Endothelial cell of umbilical vein (primary cell): ENCODE results near the gene DCUN1D4. TPM values are rescaled to one million over a fixed set of nuclear protein-coding genes. Genes with fewer than 3 reads are reported as not detected.
"Not testable (repeated sequence)": the region's sequence is repeated elsewhere in the genome, so short reads cannot be mapped to it uniquely, and the experiment has no call there.

Experiments used
- BruUV-seq: library from RNA; stranded (reverse); fragments of 400-500 nt; replicated peaks from 2 replicates; lab custom pipeline; 2021; lab: Mats Ljungman, UMichigan
- CTCF ChIA-PET: fragments of 300-600, 350-600 bp; sonication (Branson Sonifier 250); formaldehyde crosslinking; loops from one replicate; lab custom pipeline; 2021; ENCODE audit warnings: antibody characterized with exemption, inconsistent platforms; lab: Charles Lee
- POLR2A ChIA-PET: fragments of 300-600, 350-600 bp; sonication (Branson Sonifier 250); formaldehyde crosslinking; loops from one replicate; lab custom pipeline; 2021; ENCODE audit warnings: antibody characterized with exemption, inconsistent platforms; lab: Charles Lee
- DNase-seq: peaks from one replicate; pipeline ENCODE4 v3.0.0-alpha.2; 2011; ENCODE audit warnings: low read depth, low spot score
- FAIRE-seq: peaks from 2 replicates; lab custom pipeline; 2011; peaks lifted over from hg19 to GRCh38; lab: Jason Lieb, UNC
- H2AFZ ChIP-seq: 2 replicates; pipeline ENCODE4 v1.6.0; 2012; ENCODE audit warnings: low read depth, low read length, control low read depth, inconsistent platforms
- H3K27ac ChIP-seq: 2 replicates; pipeline ENCODE4 v1.5.1; 2011; ENCODE audit warnings: low read depth, mild to moderate bottlenecking, control low read depth, low read length, moderate library complexity; ENCODE audit not compliant: insufficient read depth
- H3K27me3 ChIP-seq, 2 experiments: 2 replicates each; pipeline versions ENCODE4 v1.6.0 to v1.6.1; 2011; ENCODE audit warnings: low read length in 2 of 2, mixed read lengths in 1 of 2; ENCODE audit not compliant: control insufficient read depth in 2 of 2, insufficient read depth in 2 of 2
- H3K36me3 ChIP-seq, 2 experiments: 2 replicates in 1 of 2; 3 replicates in 1 of 2; pipeline ENCODE4 v1.5.1; 2011; ENCODE audit warnings: low read length in 2 of 2, mild to moderate bottlenecking in 1 of 2, moderate library complexity in 1 of 2; ENCODE audit not compliant: control insufficient read depth in 2 of 2, insufficient read depth in 2 of 2; ENCODE audit errors: extremely low read depth in 1 of 2
- H3K4me1 ChIP-seq: 3 replicates; pipeline ENCODE4 v1.5.1; 2011; ENCODE audit warnings: mild to moderate bottlenecking, low read length; ENCODE audit not compliant: control insufficient read depth, insufficient read depth; ENCODE audit errors: extremely low read depth
- H3K4me2 ChIP-seq: 2 replicates; pipeline ENCODE4 v1.6.1; 2011; ENCODE audit warnings: low read length, control low read depth, mixed read lengths; ENCODE audit not compliant: insufficient read depth
- H3K4me3 ChIP-seq, 3 experiments: fragments of 200-600 bp in 1 of 3; sonication (generic), shearing (Covaris generic) in 1 of 3; replicated peaks in 1 of 3; 2 replicates each; pipeline ENCODE4 v1.5.1; 2011 to 2016; ENCODE audit warnings: control low read depth in 3 of 3, low read length in 3 of 3, mild to moderate bottlenecking in 2 of 3, inconsistent platforms in 1 of 3, low read depth in 1 of 3, moderate library complexity in 1 of 3; ENCODE audit not compliant: insufficient read depth in 1 of 3
- H3K79me2 ChIP-seq: 2 replicates; pipeline ENCODE4 v1.6.0; 2012; ENCODE audit warnings: low read length, inconsistent platforms; ENCODE audit not compliant: control insufficient read depth, insufficient read depth
- H3K9ac ChIP-seq: replicated peaks from 2 replicates; pipeline ENCODE3; 2011; ENCODE audit warnings: low read length, control low read depth; ENCODE audit not compliant: insufficient read depth; ENCODE audit errors: extremely low read depth
- H3K9me1 ChIP-seq: replicated peaks from 3 replicates; pipeline ENCODE4 v1.6.0; 2011; ENCODE audit warnings: mild to moderate bottlenecking, low read length; ENCODE audit not compliant: control insufficient read depth, insufficient read depth; ENCODE audit errors: extremely low read depth
- H3K9me3 ChIP-seq: replicated peaks from 2 replicates; pipeline ENCODE4 v1.5.1; 2012; ENCODE audit warnings: low read length, inconsistent platforms; ENCODE audit not compliant: control insufficient read depth, insufficient read depth
- H4K20me1 ChIP-seq: replicated peaks from 2 replicates; pipeline ENCODE3; 2011; ENCODE audit warnings: mild to moderate bottlenecking, low read length; ENCODE audit not compliant: control insufficient read depth, insufficient read depth; ENCODE audit errors: extremely low read depth
- FOS ChIP-seq: IDR thresholded peaks from 2 replicates; pipeline ENCODE4 v1.6.1; 2011; ENCODE audit warnings: mild to moderate bottlenecking, low read length, moderate library complexity, borderline replicate concordance; ENCODE audit not compliant: insufficient read depth
- GATA2 ChIP-seq: IDR thresholded peaks from 2 replicates; pipeline ENCODE4 v1.7.0; 2011; ENCODE audit warnings: low read depth, mild to moderate bottlenecking, moderate library complexity, mixed read lengths, low read length; ENCODE audit not compliant: insufficient read length, insufficient read depth
- JUN ChIP-seq: IDR thresholded peaks from 2 replicates; pipeline ENCODE4 v1.6.1; 2011; ENCODE audit warnings: borderline replicate concordance, low read depth; ENCODE audit not compliant: insufficient read length, insufficient read depth
- POLR2AphosphoS5 ChIP-seq: IDR thresholded peaks from 2 replicates; pipeline ENCODE4 v1.6.1; 2012; ENCODE audit warnings: low read depth, mild to moderate bottlenecking, control low read depth, low read length, moderate library complexity; ENCODE audit not compliant: insufficient read depth
- dilution Hi-C: fragments of 300-500 bp; cut with MboI; formaldehyde crosslinking; loops from one replicate; pipeline ENCODE4 v1.15.0; 2019; ENCODE audit warnings: low sequenced_read_pairs; ENCODE audit not compliant: extremely low pct_ligation_motif_present
- intact Hi-C: fragments of 100-400 bp; cut with micrococcal nuclease; formaldehyde crosslinking; loops from one replicate; pipeline ENCODE4 v1.10.0; 2022
- polyA plus RNA-seq, 4 experiments: library from polyadenylated mRNA; depleted of rRNA in 3 of 4; stranded (reverse) in 3 of 4; unstranded in 1 of 4; fragments of >200 nt; gene quantifications; 2 replicates each; pipeline versions ENCODE4 v1.2.1 to v1.2.3, GENCODE V29; 2011 to 2012; ENCODE audit warnings: missing spikeins in 1 of 4
- total RNA-seq: library from RNA; stranded (reverse); gene quantifications from 2 replicates; pipeline ENCODE4 v1.2.3, GENCODE V29; 2021
- TF ChIP-seq, protein P1 (sequence below), 2 donors: IDR thresholded peaks; 1 replicate in 1 of 2; 2 replicates in 1 of 2; pipeline ENCODE4 v1.5.1; 2011; ENCODE audit warnings: low read length in 2 of 2, mild to moderate bottlenecking in 2 of 2, moderate library complexity in 2 of 2, control low read depth in 1 of 2, inconsistent platforms in 1 of 2, low read depth in 1 of 2; ENCODE audit not compliant: insufficient read depth in 1 of 2; ENCODE audit errors: extremely low read depth in 1 of 2

The DCUN1D4 gene
- total and polyA plus RNA-seq, 2 donors (not counting 3 experiments of a cell fraction or from before 2014, with no cell fraction given): 24.8 to 50.6 TPM

DNA sequence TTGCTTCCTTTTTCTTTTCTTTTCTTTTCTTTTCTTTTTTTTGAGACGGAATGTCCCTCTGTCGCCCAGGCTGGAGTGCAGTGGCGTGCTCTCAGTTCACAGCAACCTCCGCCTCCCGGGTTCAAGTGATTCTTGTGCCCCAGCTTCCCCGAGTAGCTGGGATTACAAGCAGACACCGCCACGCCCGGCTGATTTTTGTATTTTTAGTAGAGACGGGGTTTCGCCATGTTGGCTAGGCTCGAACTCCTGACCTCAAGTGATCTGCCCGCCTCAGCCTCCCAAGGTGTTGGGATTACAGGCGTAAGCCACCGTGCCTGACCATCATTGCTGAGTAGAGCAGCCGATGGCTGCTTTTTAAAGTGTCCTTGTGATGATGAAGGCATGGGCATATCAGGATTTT lies 50.4 kb downstream of the DCUN1D4 start:
- dilution Hi-C loops, DNase-seq, H3K79me2 ChIP-seq, H3K36me3 ChIP-seq, H3K9me1 ChIP-seq, H4K20me1 ChIP-seq, H3K27me3 ChIP-seq, FAIRE-seq, H3K27ac ChIP-seq, H2AFZ ChIP-seq, H3K9me3 ChIP-seq, H3K4me3 ChIP-seq, intact Hi-C loops, H3K9ac ChIP-seq, H3K4me2 ChIP-seq, POLR2A ChIA-PET, BruUV-seq: not testable (repeated sequence)
- CTCF ChIA-PET: interaction anchor here (1.2 kb wide), 1 partner anchor 10 kb away, joined by 3 read pairs; no protein-coding TSS in a partner anchor
- H3K4me1 ChIP-seq: peaks cover 13% of the 10 kb centered on the region

DNA sequence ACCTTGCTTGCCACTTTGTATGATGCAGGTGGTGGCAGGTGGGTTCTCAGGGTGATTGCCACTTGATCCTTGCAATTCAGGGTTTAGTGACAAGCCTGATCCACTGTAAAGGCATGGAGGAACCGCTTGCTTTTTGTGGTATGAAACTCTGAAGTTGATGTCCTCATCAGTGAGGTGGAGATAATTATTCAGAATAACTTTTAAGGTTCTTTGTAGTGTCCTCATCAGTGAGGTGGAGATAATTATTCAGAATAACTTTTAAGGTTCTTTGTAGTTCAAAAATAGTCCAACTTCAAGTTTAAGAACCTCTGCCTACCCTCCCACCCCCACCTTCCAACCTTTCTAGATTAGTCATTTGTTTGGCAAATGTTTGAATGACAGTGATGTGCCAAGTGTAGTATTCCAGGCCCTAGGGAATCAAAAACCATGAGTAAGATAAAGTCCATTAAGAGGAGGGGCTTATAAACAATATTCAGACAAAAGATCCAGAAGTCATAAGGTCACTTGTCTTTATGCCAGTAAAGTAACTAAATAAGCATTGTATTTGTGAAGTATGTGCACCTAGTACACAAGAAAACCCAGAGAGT lies 51.2 kb downstream of the DCUN1D4 start:
- POLR2A ChIA-PET: no interaction called here
- Histone ChIP-seq H3K27ac (no peak overlapping the region), H3K4me1 (peaks cover 13% of the 10 kb centered on the region), H4K20me1 (no peaks in the 10 kb centered on the region), H3K4me2 (no peak overlapping the region), H3K27me3 (no peaks in the 10 kb centered on the region), H2AFZ (no peak overlapping the region), H3K9me3 (no peaks in the 10 kb centered on the region), H3K9ac (no peak overlapping the region), H3K36me3 (peaks cover 2 to 8% of the 10 kb centered on the region in 2 experiments), H3K4me3 (no peak overlapping the region), H3K79me2 (no peaks in the 10 kb centered on the region), H3K9me1 (no peaks in the 10 kb centered on the region)
- DNase-seq (peak; percentile 50), FAIRE-seq (no peak)
- intact Hi-C loops (no loop called here), dilution Hi-C loops (no loop called here)
- TF ChIP-seq GATA2 (no peak), POLR2AphosphoS5 (no peak), JUN (no peak), FOS (no peak)
- TF ChIP-seq, protein P1, sequence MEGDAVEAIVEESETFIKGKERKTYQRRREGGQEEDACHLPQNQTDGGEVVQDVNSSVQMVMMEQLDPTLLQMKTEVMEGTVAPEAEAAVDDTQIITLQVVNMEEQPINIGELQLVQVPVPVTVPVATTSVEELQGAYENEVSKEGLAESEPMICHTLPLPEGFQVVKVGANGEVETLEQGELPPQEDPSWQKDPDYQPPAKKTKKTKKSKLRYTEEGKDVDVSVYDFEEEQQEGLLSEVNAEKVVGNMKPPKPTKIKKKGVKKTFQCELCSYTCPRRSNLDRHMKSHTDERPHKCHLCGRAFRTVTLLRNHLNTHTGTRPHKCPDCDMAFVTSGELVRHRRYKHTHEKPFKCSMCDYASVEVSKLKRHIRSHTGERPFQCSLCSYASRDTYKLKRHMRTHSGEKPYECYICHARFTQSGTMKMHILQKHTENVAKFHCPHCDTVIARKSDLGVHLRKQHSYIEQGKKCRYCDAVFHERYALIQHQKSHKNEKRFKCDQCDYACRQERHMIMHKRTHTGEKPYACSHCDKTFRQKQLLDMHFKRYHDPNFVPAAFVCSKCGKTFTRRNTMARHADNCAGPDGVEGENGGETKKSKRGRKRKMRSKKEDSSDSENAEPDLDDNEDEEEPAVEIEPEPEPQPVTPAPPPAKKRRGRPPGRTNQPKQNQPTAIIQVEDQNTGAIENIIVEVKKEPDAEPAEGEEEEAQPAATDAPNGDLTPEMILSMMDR (IDR thresholded peaks at IDR 0.05; ENCODE audit: extremely low read depth in 1 of 2, insufficient read depth in 1 of 2, low read depth in 1 of 2, low read length in 2 of 2): no peak
- BruUV-seq: no TSS peak
- CTCF ChIA-PET: interaction anchor here (1.4 to 1.5 kb wide), 2 partner anchors 20 to 52 kb away, joined by 3 to 4 read pairs; partner anchors contain the start of gene DCUN1D4
